HEK293 (cell line): Measurements from ENCODE around the gene PTH1R.

ENCODE experiments used
- CTCF ChIA-PET: fragments of 350-600 bp; formaldehyde crosslinking; extraction: SDS; loops from one replicate; lab custom pipeline; 2021; ENCODE audit warnings: antibody characterized with exemption; lab: Yijun Ruan, JAX
- POLR2A ChIA-PET: fragments of 300-600 bp; formaldehyde crosslinking; extraction: SDS; loops from one replicate; lab custom pipeline; 2020; ENCODE audit warnings: antibody characterized with exemption, inconsistent platforms; lab: Yijun Ruan, JAX
- H3K27ac ChIP-seq: fragments of 200-500 bp; sonication (Bioruptor generic); 2 replicates; pipeline ENCODE4 v1.5.1; 2014; ENCODE audit warnings: low read depth, low read length, control low read depth, inconsistent platforms; ENCODE audit errors: extremely low read depth
- H3K36me3 ChIP-seq, 2 experiments: fragments of 200-500 bp in 1 of 2; sonication (Bioruptor generic) in 1 of 2; 1 replicate in 1 of 2; 2 replicates in 1 of 2; pipeline ENCODE4 v1.5.1; 2014 to 2017; ENCODE audit warnings: inconsistent platforms in 2 of 2, low read length in 2 of 2; ENCODE audit not compliant: control insufficient read depth in 2 of 2, insufficient read depth in 1 of 2
- H3K4me1 ChIP-seq: fragments of 200-500 bp; sonication (Bioruptor generic); 2 replicates; pipeline ENCODE4 v1.5.1; 2014; ENCODE audit warnings: mild to moderate bottlenecking, low read length, inconsistent platforms; ENCODE audit not compliant: control insufficient read depth, insufficient read depth
- H3K4me3 ChIP-seq: 2 replicates; pipeline ENCODE4 v1.5.1; 2011; ENCODE audit warnings: low read depth, mild to moderate bottlenecking, control low read depth, low read length, moderate library complexity
- H3K9me3 ChIP-seq: fragments of 200-500 bp; sonication (Bioruptor generic); 2 replicates; pipeline ENCODE4 v1.5.1; 2014; ENCODE audit warnings: low read depth, low read length, inconsistent platforms; ENCODE audit not compliant: control insufficient read depth, insufficient read depth
- BCL11B ChIP-seq: fragments of 450-650 bp; formaldehyde crosslinking; IDR thresholded peaks from 2 replicates; pipeline ENCODE4 v1.5.1; 2016; ENCODE audit warnings: low read depth, missing biosample characterization, missing genetic modification characterization
- BCL6B ChIP-seq: fragments of 450-650 bp; formaldehyde crosslinking; IDR thresholded peaks from 2 replicates; pipeline ENCODE4 v1.5.1; 2017; ENCODE audit warnings: missing biosample characterization, missing genetic modification characterization
- GLIS1 ChIP-seq: fragments of 450-650 bp; formaldehyde crosslinking; IDR thresholded peaks from 2 replicates; pipeline ENCODE4 v1.5.1; 2016; ENCODE audit warnings: missing biosample characterization, missing genetic modification characterization
- HOXA7 ChIP-seq: sonication (generic); formaldehyde crosslinking; IDR thresholded peaks from 2 replicates; pipeline ENCODE4 v1.8.1; 2022; ENCODE audit warnings: missing genetic modification reagents, borderline replicate concordance
- OSR2 ChIP-seq: fragments of 450-650 bp; formaldehyde crosslinking; IDR thresholded peaks from 2 replicates; pipeline ENCODE4 v1.5.1; 2016; ENCODE audit warnings: missing biosample characterization, missing genetic modification characterization
- ZBTB10 ChIP-seq: fragments of 450-650 bp; formaldehyde crosslinking; IDR thresholded peaks from 2 replicates; pipeline ENCODE4 v1.5.1; 2016; ENCODE audit warnings: missing biosample characterization, missing genetic modification characterization
- ZBTB26 ChIP-seq: fragments of 450-650 bp; formaldehyde crosslinking; optimal IDR thresholded peaks from 2 replicates; pipeline ENCODE3; 2016; ENCODE audit warnings: missing biosample characterization, mild to moderate bottlenecking, missing genetic modification characterization
- ZNF140 ChIP-seq: fragments of 450-650 bp; formaldehyde crosslinking; IDR thresholded peaks from 2 replicates; pipeline ENCODE4 v1.5.1; 2016; ENCODE audit warnings: missing biosample characterization, missing genetic modification characterization
- ZNF248 ChIP-seq: fragments of 450-650 bp; formaldehyde crosslinking; IDR thresholded peaks from 2 replicates; pipeline ENCODE4 v1.5.1; 2017; ENCODE audit warnings: missing biosample characterization, missing genetic modification characterization
- ZNF266 ChIP-seq: fragments of 450-650 bp; formaldehyde crosslinking; IDR thresholded peaks from 2 replicates; pipeline ENCODE4 v1.5.1; 2016; ENCODE audit warnings: missing biosample characterization, missing genetic modification characterization, low read depth
- ZNF274 ChIP-seq, 2 experiments: fragments of 200-500 bp in 1 of 2; fragments of 450-650 bp in 1 of 2; sonication (Bioruptor generic) in 1 of 2; formaldehyde crosslinking in 1 of 2; IDR thresholded peaks; 2 replicates each; pipeline versions ENCODE4 v1.5.1 to v1.6.1; 2014 to 2016; ENCODE audit warnings: borderline replicate concordance in 1 of 2, inconsistent platforms in 1 of 2, low read length in 1 of 2, missing biosample characterization in 1 of 2, missing genetic modification characterization in 1 of 2
- ZNF280D ChIP-seq: fragments of 450-650 bp; formaldehyde crosslinking; IDR thresholded peaks from 2 replicates; pipeline ENCODE4 v1.5.1; 2016; ENCODE audit warnings: missing biosample characterization, missing genetic modification characterization
- ZNF394 ChIP-seq: fragments of 450-650 bp; formaldehyde crosslinking; IDR thresholded peaks from 2 replicates; pipeline ENCODE4 v1.5.1; 2016; ENCODE audit warnings: missing biosample characterization, missing genetic modification characterization, mild to moderate bottlenecking, moderate library complexity, borderline replicate concordance
- ZNF544 ChIP-seq: fragments of 450-650 bp; formaldehyde crosslinking; IDR thresholded peaks from 2 replicates; pipeline ENCODE4 v1.5.0; 2017; ENCODE audit warnings: missing biosample characterization, missing genetic modification characterization
- ZNF558 ChIP-seq: fragments of 450-650 bp; formaldehyde crosslinking; IDR thresholded peaks from 2 replicates; pipeline ENCODE4 v1.5.1; 2016; ENCODE audit warnings: missing biosample characterization, missing genetic modification characterization
- ZNF610 ChIP-seq: fragments of 450-650 bp; formaldehyde crosslinking; IDR thresholded peaks from 2 replicates; pipeline ENCODE4 v1.5.1; 2016; ENCODE audit warnings: missing biosample characterization, missing genetic modification characterization, borderline replicate concordance
- ZNF639 ChIP-seq: fragments of 450-650 bp; formaldehyde crosslinking; IDR thresholded peaks from 2 replicates; pipeline ENCODE4 v1.5.1; 2016; ENCODE audit warnings: missing biosample characterization, missing genetic modification characterization
- ZSCAN18 ChIP-seq: fragments of 450-650 bp; formaldehyde crosslinking; IDR thresholded peaks from 2 replicates; pipeline ENCODE4 v1.5.1; 2016; ENCODE audit warnings: missing biosample characterization, missing genetic modification characterization

Gene PTH1R

GRCh38 chr3:46905213-46905560 lies 27.7 kb downstream of the PTH1R start:
- POLR2A ChIA-PET: no interaction called here
- TF ChIP-seq HOXA7 (CRISPR knock-in tag) (no peak), ZNF610 (tag by site-specific recombination) (no peak), ZBTB10 (no peak), ZNF394 (tag by site-specific recombination) (no peak), ZNF639 (tag by site-specific recombination) (no peak), ZSCAN18 (tag by site-specific recombination) (no peak), ZNF266 (tag by site-specific recombination) (no peak), ZNF280D (tag by site-specific recombination) (no peak), GLIS1 (no peak), OSR2 (no peak), ZNF274 (IDR thresholded peaks at IDR 0.05; ENCODE audit: low read length) (no peak), ZNF274 (tag by site-specific recombination; IDR thresholded peaks at IDR 0.05; ENCODE audit: borderline replicate concordance) (no peak), ZBTB26 (tag by site-specific recombination) (no peak), BCL6B (tag by site-specific recombination) (no peak), ZNF140 (tag by site-specific recombination) (no peak), ZNF248 (tag by site-specific recombination) (no peak), ZNF544 (tag by site-specific recombination) (no peak), ZNF558 (tag by site-specific recombination) (no peak), BCL11B (tag by site-specific recombination) (no peak)
- no peaks in the 10 kb centered on the region for H3K9me3 ChIP-seq
- no peaks in the 10 kb centered on the region for H3K36me3 ChIP-seq
- H3K4me1 ChIP-seq: no peaks in the 10 kb centered on the region
- CTCF ChIA-PET: interaction anchor here (0.9 to 1.7 kb wide), 2 partner anchors 10 to 39 kb away, joined by 3 to 7 read pairs; no protein-coding TSS in a partner anchor
- H3K4me3 ChIP-seq: no peak overlapping the region
- H3K27ac ChIP-seq: no peak overlapping the region
